DND-41 (cell line): ENCODE measurements around the gene CCND2.

Source experiments
- ATAC-seq: fragments of 200-7000 bp; cut with Tn5 transposase; 3 replicates; pipeline ENCODE4 v1.9.1; 2021; ENCODE audit warnings: low read depth; ENCODE audit not compliant: insufficient read depth
- DNase-seq: peaks from one replicate; pipeline ENCODE4 v3.0.0-alpha.2; 2020
- H2AFZ ChIP-seq: 2 replicates; pipeline ENCODE4 v1.6.0; 2012; ENCODE audit warnings: low read depth, low read length
- H3K27ac ChIP-seq: 2 replicates; pipeline ENCODE4 v1.5.1; 2012; ENCODE audit warnings: low read length, inconsistent platforms
- H3K27me3 ChIP-seq: fragments of 200-600 bp; sonication (generic); 2 replicates; pipeline ENCODE4 v1.6.0; 2012; ENCODE audit warnings: low read length, mild to moderate bottlenecking, inconsistent platforms; ENCODE audit not compliant: insufficient read depth, poor library complexity
- H3K36me3 ChIP-seq: 2 replicates; pipeline ENCODE4 v1.5.1; 2012; ENCODE audit warnings: low read length, inconsistent platforms; ENCODE audit not compliant: insufficient read depth
- H3K4me1 ChIP-seq: 2 replicates; pipeline ENCODE4 v1.5.1; 2012; ENCODE audit warnings: mild to moderate bottlenecking, low read length; ENCODE audit not compliant: insufficient read depth
- H3K4me2 ChIP-seq: 2 replicates; pipeline ENCODE4 v1.6.0; 2012; ENCODE audit warnings: mild to moderate bottlenecking, moderate library complexity, low read length, inconsistent platforms; ENCODE audit not compliant: insufficient read depth
- H3K4me3 ChIP-seq, 2 experiments: fragments of 200-600 bp in 1 of 2; shearing (Covaris generic) in 1 of 2; 2 replicates each; pipeline ENCODE4 v1.5.1; 2012 to 2016; ENCODE audit warnings: inconsistent platforms in 2 of 2, low read length in 2 of 2, mild to moderate bottlenecking in 2 of 2, low read depth in 1 of 2, moderate library complexity in 1 of 2
- H3K79me2 ChIP-seq: 2 replicates; pipeline ENCODE4 v1.6.0; 2012; ENCODE audit warnings: low read length, inconsistent platforms; ENCODE audit not compliant: insufficient read depth
- H3K9ac ChIP-seq: 2 replicates; pipeline ENCODE4 v1.6.0; 2012; ENCODE audit warnings: low read depth, mild to moderate bottlenecking, inconsistent platforms, low read length, moderate library complexity
- H3K9me3 ChIP-seq: 2 replicates; pipeline ENCODE4 v1.5.1; 2012; ENCODE audit warnings: low read length, moderate library complexity, mild to moderate bottlenecking, inconsistent platforms; ENCODE audit not compliant: insufficient read depth, severe bottlenecking
- H4K20me1 ChIP-seq: 2 replicates; pipeline ENCODE4 v1.6.0; 2012; ENCODE audit warnings: low read length; ENCODE audit not compliant: insufficient read depth
- EZH2 ChIP-seq: IDR thresholded peaks from 3 replicates; pipeline ENCODE4 v1.6.1; 2012; ENCODE audit warnings: borderline replicate concordance, low read depth, mild to moderate bottlenecking, moderate library complexity, low read length, inconsistent platforms; ENCODE audit not compliant: severe bottlenecking
- TF ChIP-seq, protein P1 (sequence below): IDR thresholded peaks from 2 replicates; pipeline ENCODE4 v1.5.1; 2012; ENCODE audit warnings: borderline replicate concordance, low read length, moderate library complexity, mild to moderate bottlenecking; ENCODE audit not compliant: poor library complexity, severe bottlenecking; ENCODE audit errors: extremely low read depth

CCND2 gene

GRCh38 chr12:4251216-4251891 lies 22.2 kb upstream of the CCND2 start:
- H3K27ac ChIP-seq, result no peak overlapping the region
- ATAC-seq (no peak), DNase-seq (no peak)
- H4K20me1 ChIP-seq, result no peaks in the 10 kb centered on the region
- H3K79me2 ChIP-seq, result no peaks in the 10 kb centered on the region
- no peaks in the 10 kb centered on the region for H3K9me3 ChIP-seq
- no peak overlapping the region for H3K9ac ChIP-seq
- H3K4me1 ChIP-seq, result no peaks in the 10 kb centered on the region
- H2AFZ ChIP-seq, result no peak overlapping the region
- H3K4me2 ChIP-seq, result no peak overlapping the region
- no peaks in the 10 kb centered on the region for H3K36me3 ChIP-seq
- peaks cover 9% of the 10 kb centered on the region for H3K27me3 ChIP-seq
- no peak overlapping the region for H3K4me3 ChIP-seq
- TF ChIP-seq EZH2, result no peak
- TF ChIP-seq, protein P1, sequence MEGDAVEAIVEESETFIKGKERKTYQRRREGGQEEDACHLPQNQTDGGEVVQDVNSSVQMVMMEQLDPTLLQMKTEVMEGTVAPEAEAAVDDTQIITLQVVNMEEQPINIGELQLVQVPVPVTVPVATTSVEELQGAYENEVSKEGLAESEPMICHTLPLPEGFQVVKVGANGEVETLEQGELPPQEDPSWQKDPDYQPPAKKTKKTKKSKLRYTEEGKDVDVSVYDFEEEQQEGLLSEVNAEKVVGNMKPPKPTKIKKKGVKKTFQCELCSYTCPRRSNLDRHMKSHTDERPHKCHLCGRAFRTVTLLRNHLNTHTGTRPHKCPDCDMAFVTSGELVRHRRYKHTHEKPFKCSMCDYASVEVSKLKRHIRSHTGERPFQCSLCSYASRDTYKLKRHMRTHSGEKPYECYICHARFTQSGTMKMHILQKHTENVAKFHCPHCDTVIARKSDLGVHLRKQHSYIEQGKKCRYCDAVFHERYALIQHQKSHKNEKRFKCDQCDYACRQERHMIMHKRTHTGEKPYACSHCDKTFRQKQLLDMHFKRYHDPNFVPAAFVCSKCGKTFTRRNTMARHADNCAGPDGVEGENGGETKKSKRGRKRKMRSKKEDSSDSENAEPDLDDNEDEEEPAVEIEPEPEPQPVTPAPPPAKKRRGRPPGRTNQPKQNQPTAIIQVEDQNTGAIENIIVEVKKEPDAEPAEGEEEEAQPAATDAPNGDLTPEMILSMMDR, result no peak

DNA sequence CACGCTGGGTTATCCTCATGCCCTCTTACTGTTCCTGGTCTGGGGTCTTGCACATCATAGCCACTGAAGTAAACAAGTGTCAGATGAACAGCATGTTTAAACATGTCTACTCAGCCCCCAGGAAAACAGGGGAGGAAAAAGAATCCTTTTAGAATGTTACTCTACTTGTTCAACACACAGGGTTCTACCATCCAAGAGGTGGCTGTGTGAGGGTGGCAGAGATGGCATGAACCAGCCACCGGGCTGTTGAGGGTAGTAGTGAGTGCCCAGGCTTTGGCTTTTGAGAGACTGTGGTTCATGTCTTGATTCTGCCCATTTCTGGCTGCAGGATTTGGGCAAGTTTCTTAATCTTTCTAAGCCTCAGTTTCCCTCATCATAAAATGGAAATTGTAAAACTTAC lies 21.6 kb upstream of the CCND2 start:
- Histone ChIP-seq H3K9me3 (no peaks in the 10 kb centered on the region), H3K9ac (no peak overlapping the region), H3K4me3 (no peak overlapping the region), H3K36me3 (no peaks in the 10 kb centered on the region), H3K79me2 (no peaks in the 10 kb centered on the region), H3K27ac (no peak overlapping the region), H2AFZ (no peak overlapping the region), H3K4me2 (no peak overlapping the region), H3K4me1 (no peaks in the 10 kb centered on the region), H3K27me3 (peaks cover 9% of the 10 kb centered on the region), H4K20me1 (no peaks in the 10 kb centered on the region)
- DNase-seq (no peak), ATAC-seq (no peak)
- TF ChIP-seq, protein P1, result no peak
- no peak for TF ChIP-seq EZH2

GRCh38 chr12:4252601-4253000 lies 21.0 kb upstream of the CCND2 start:
- H2AFZ ChIP-seq, result no peak overlapping the region
- no peaks in the 10 kb centered on the region for H4K20me1 ChIP-seq
- no peak overlapping the region for H3K9ac ChIP-seq
- no peaks in the 10 kb centered on the region for H3K4me1 ChIP-seq
- no peaks in the 10 kb centered on the region for H3K9me3 ChIP-seq
- no peak overlapping the region for H3K4me3 ChIP-seq
- H3K79me2 ChIP-seq, result no peaks in the 10 kb centered on the region
- no peak overlapping the region for H3K27ac ChIP-seq
- no peaks in the 10 kb centered on the region for H3K36me3 ChIP-seq
- TF ChIP-seq, protein P1, result no peak
- no peak for TF ChIP-seq EZH2
- H3K4me2 ChIP-seq, result no peak overlapping the region
- H3K27me3 ChIP-seq, result peaks cover 9% of the 10 kb centered on the region
- ATAC-seq (no peak), DNase-seq (no peak)
